ENCODE data around the gene TUSC2.

DNA sequence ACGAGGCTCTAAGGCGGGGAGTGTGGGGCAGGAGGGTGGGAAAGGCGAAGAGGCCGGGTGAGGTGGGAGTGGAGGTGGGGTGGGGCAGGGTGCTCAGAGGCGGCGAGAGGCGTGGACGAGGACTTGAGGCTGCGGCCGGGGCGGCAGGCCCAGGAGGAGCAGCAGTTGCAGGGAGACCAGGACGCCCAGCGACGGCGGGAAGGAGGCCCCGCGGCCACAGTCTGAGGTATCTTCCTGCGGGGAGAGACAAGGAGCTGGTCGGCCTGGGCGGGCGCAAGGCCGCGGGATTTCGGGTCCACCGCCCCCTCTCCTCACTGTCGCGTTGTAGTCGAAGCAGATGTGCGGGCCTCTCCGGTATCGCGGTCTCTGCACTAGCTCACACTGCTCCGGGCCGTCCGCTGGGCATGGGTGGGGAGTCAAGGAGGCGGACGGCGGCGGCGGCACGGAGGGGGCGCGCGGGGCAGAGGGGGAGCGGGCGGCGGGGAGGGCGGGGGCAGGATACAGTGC is 36.6 kb upstream of the TUSC2 start:
- TF ChIP-seq, protein P1, sequence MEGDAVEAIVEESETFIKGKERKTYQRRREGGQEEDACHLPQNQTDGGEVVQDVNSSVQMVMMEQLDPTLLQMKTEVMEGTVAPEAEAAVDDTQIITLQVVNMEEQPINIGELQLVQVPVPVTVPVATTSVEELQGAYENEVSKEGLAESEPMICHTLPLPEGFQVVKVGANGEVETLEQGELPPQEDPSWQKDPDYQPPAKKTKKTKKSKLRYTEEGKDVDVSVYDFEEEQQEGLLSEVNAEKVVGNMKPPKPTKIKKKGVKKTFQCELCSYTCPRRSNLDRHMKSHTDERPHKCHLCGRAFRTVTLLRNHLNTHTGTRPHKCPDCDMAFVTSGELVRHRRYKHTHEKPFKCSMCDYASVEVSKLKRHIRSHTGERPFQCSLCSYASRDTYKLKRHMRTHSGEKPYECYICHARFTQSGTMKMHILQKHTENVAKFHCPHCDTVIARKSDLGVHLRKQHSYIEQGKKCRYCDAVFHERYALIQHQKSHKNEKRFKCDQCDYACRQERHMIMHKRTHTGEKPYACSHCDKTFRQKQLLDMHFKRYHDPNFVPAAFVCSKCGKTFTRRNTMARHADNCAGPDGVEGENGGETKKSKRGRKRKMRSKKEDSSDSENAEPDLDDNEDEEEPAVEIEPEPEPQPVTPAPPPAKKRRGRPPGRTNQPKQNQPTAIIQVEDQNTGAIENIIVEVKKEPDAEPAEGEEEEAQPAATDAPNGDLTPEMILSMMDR (IDR thresholded peaks at IDR 0.05): no peak
- no peak for TF ChIP-seq POLR2A (IDR thresholded peaks at IDR 0.05)

All from adrenal gland (tissue), 5 donors.